NCI-H748 treated with DMSO at 0.1 percent for 48 hours (cell line): ENCODE data around the gene ZSCAN2.

Experiments
- DNase-seq: peaks from one replicate; lab custom pipeline; 2025; lab: John Stamatoyannopoulos, UW

ZSCAN2 gene

DNA sequence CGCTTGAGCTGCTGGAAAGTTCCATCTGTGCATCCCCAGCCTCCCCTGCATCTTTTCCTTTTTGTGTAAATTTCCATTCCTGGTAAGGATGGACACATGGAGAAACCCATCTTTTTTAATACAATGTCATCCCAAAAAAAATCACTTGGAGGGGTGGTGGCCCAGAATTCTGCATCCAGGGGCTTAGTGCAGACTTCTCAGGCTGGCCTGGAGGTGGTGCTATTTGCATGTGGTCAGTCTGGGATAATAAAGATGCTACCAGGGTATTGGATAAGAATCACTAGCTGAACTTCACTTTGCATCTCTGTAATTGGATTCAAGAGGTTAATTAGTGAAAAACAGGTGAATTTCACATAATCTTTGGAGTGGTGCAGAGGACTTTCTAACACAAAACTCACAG is 1.8 kb upstream of the ZSCAN2 start:
- peak; percentile 15 for DNase-seq

DNA sequence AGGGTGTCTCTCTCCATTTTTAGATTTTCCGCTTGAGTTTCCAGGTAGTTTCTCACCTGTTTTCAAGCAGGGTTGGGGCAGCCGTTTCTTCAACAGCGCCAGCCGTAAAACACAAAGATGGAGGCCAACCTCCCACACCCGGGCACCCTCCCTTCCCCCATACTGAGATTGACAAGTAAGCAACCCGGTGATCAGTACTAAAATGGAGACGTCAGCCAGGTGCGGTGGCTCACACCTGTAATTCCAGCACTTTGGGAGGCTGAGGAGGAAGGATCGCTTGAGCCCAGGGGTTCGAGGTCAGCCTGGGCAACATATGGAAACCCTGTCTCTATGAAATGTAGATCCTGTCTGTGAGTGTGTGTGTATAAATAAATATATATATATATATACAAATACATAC is 903 bp upstream of the ZSCAN2 start:
- no peak for DNase-seq

DNA sequence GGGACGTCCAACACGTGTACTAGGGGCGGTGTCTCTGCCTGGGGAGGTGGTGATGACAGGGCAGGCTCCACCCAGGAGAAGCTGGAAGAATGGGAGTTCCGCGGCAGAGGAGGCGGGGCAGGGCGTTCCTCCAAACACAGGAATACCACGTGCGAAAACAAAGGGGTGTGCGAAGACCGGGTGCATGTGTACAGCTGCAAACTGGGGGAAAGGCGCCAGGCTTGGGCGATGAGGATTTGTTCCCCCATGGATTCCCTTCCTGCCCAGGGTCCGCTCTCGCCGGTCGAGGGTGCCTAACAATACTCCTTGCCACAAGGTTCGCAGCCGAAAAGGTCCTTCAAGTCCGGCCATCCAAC is 500 bp upstream of the ZSCAN2 start:
- DNase-seq: peak; percentile 45

DNA sequence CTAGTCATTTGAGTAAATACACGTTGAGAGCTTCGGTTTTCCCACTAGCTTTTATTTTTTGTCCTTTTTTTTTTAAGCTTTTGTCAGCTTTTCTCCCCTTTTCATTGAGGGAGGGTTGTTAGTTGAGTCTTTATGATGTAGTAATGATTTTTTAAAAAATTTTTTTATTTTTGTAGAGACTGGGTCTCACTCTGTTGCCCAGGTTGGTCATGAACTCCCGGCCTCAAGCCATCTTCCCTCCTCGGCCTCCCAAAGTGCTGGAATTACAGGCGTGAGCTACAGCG is 688 bp downstream of the ZSCAN2 start:
- no peak for DNase-seq

DNA sequence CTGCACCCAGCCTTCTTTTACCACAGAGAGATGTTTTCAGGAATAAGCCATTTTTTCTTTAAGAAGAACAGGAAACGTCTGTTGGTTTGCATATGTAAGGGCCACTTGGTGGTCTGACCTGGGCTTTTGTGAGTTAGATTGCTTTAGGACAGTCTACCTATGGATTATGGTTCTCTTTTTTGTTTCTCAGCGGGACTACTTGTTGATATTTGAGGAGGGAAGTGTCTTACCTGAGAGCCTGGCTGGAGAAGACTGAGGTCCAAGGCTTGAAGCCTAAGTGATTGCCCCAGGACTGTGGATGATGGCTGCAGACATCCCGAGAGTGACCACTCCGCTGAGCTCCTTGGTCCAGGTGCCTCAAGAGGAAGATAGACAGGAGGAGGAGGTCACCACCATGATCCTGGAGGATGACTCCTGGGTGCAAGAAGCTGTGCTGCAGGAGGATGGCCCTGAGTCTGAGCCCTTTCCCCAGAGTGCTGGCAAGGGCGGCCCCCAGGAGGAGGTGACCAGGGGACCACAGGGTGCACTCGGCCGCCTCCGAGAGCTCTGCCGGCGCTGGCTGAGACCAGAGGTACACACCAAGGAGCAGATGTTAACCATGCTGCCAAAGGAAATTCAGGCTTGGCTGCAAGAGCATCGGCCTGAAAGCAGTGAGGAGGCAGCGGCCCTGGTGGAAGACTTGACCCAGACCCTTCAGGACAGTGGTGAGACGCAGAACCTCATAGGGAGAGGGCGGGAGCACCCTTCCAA is 3.0 kb downstream of the ZSCAN2 start:
- no peak for DNase-seq

DNA sequence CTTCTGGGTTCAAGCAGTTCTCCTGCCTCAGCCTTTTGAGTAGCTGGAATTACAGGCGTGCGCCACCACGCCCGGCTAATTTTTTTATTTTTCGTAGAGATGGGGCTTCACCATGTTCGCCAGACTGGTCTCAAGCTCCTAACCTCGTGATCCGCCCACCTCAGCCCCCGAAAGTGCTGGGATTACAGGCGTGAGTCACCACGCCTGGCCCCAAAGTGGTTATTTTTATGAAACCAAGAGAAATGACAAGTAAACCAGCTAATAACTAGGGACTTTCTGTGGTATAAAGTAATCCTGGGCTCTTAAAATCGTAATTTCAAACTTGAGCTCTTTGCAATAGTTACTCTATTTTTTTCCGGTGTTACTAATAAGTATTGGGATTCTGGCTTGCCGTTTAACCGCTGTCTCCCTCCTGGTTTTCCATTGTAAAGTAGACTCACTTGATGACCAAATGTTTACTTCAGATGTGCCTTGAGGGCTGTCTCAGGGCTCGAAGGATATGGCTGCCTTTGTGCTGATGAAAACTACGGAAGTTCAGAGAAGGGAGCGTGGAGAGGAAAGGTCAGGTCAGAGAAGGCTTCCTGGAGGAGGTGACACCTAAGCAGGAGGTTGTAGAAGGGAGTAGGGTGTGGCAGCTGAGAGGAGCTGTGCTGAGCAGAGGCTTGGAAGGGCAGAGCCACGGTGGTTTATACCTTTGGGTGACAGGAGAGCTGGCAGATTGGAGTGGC is 4.2 kb downstream of the ZSCAN2 start:
- no peak for DNase-seq

DNA sequence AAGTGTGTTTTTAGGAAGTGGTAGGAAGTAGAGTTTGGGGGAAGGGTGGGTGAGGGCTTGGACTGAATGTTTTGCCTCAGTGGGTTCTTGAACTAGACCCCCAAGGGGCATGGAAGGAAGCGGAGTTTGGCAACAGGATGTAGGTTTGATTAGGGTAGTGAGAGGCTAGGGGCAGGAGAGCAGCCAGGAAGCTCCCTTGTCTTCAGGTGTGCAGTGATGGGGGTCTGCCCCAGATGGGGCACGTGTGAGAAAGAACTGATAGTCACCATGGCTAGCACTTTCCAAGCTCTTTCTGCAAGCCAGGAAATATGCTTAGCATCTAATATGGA is 4.7 kb downstream of the ZSCAN2 start:
- no peak for DNase-seq

DNA sequence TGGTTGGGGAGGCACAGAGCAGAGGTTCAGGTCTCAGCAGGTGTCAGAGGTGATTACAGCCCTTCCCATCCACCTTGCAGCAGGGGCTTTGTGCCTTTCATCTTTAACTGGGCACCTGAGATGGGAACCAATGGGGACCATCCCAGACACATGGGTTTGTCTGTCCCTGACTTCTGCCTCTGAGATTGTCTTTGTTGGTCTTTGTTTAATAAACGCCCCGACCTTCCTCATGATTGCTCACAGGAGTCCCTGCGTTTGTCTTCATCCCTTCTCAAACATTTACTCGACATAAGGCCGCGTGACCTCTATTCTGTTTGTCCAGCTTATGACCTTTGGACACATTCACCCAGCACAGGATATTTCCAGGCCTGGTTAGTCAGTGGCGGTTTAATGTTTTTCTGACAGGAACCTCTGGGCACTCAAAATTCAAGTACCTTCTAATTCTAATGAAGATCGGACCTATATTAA is 5.9 kb downstream of the ZSCAN2 start:
- DNase-seq: no peak

DNA sequence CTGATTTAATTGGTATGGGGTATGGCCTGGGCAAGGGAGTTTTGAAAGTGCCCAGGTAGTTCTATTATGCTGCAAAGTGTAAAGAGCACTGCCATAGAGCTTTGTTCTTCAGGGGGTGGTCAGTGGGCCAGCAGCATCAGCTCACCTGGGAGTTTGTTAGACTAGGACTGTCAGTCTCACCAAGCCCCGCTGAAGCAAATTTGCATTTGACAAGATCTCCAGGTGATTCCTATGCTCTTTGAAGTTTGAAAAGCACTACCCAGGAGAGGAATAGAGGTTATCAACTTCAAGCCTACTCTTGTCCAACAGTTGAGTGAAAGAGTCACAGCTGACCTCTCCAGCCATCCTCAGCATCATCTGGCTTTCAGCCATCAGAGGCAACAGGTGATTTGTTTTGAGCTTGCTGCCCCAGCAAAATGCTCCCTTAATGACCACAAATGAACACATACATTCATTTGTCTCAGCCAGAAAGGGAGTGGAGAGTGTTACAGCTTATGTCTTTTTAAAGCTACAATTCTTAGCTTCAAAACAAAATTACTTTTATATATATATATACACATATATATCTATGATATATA is 8.0 kb downstream of the ZSCAN2 start:
- no peak for DNase-seq

DNA sequence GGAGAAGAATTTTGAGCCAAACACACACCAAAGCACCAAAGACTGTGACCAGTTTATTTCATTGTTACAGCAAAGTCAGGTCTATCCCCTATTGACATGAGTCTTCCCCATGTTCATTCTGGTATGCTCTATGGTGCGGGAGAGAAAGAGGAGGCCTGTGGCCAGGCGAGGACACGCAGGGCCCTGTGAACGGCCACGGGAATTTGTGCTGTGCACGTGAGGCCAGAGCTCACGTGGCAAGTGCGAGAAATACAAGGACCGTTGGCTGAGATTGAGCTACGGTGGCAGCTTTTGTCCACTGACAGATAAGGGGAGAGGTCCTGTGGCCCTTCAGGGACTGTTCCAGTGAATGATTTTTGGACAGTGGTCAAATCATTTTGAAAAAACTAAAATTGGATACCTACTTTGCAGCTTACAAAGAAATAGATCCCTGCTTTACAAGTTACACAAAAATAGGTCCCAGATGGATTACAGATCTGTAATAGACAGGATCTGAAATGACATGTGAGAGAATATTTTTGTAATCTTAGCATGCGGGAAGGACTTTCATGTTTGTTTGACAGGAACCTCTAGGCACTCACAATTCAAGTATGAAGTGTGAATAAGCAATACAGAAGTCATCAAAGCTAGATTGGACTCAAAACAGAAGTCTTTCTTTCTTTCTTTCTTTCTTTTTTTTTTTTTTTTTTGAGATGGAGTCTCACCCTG is 9.2 kb downstream of the ZSCAN2 start:
- no peak for DNase-seq

DNA sequence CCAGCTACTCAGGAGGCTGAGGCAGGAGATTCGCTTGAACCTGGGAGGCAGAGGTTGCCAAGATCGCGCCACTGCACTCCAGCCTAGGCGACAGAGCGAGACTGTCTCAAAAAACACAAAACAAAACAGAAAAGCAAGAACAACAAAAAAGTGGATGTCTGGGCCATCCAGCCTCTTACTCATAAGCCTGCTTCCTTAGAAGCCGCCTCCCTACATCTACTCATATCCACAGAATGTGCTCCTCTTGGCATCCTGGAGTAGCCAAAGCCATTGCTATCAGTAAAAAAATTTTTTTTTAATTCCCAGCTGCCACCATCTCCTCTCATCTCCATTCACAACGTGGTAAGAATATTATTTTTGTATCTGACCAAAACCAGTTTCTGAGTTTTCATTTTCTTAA is 10.8 kb downstream of the ZSCAN2 start:
- no peak for DNase-seq

DNA sequence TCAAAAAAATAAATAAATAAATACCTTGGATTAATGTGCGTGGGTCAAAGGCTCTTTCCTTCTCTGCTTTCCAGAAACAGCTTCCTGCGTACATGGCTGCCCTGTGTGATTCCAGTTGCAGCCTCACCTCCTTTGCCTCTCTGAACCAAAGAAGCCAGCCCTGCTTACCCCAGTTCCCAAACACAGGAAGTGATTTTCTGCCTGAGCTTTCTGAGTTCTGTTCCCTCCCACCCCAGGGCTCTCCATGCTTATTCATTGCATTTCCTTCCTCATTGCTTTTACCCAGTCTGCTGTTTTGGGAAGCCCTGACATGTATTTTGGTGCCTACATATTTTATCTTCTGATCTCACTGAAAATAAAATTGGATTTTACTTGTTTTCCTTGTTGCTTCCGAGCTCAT is 15.4 kb downstream of the ZSCAN2 start:
- DNase-seq: no peak

DNA sequence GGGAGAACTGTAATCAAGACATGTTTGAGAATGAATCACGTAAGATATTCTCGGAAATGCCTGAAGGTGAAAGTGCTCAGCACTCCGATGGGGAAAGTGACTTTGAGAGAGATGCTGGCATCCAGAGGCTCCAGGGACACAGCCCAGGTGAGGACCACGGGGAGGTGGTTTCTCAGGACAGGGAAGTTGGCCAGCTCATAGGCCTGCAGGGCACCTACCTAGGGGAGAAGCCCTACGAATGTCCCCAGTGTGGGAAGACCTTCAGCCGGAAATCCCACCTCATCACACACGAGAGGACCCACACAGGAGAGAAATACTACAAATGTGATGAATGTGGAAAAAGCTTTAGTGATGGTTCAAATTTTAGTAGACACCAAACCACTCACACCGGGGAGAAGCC is 19.8 kb downstream of the ZSCAN2 start:
- DNase-seq: no peak

DNA sequence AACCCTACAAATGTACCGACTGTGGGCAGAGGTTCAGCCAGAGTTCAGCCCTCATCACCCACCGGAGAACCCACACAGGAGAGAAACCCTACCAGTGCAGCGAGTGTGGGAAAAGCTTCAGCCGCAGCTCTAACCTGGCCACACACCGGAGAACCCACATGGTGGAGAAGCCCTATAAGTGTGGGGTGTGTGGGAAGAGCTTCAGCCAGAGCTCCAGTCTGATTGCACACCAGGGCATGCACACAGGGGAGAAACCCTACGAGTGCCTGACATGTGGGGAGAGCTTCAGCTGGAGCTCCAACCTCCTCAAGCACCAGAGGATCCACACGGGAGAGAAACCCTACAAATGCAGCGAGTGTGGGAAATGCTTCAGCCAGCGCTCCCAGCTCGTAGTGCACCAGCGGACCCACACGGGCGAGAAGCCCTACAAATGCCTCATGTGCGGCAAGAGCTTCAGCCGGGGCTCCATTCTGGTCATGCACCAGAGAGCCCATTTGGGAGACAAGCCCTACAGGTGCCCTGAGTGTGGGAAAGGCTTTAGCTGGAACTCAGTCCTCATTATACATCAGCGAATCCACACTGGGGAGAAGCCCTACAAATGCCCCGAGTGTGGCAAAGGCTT is 20.7 kb downstream of the ZSCAN2 start:
- DNase-seq: no peak

DNA sequence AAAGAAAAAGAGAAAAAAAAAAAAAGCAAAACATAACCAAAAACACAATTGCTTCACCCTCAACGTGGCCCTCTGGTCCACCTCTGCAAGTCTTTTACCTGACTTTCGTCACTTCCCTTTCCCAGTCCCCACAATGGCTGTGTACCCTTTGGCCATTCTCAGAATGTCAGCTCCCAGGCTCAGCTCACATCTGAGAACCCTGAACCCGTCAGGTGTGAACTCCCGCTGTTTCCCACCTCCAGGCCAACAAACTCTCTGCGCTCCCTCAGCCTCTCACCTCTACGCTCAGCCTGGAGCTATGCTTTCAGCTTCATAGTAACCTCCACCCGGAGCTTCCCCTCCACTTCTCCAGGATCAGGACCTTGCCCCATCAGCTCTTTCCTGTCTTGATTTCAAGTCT is 23.6 kb downstream of the ZSCAN2 start:
- DNase-seq: no peak

DNA sequence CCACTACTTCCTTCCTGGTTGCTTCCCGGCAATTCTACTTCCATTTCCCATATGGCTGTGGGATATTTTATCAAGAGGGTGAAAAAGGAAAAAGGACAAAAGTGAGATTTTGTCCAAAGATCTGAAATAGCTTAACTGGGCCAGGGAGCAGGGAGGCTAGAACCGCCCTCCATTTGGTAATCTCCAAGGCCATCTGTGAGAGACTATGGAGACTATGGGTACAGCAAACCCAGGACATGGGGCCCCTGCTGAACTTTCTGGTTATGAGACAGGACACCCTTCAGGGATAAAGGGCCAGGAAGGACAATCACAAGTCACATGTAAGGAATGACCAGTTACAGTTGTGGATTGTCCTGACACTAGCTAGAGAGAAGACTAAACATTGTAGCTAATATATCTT is 24.3 kb downstream of the ZSCAN2 start:
- no peak for DNase-seq

DNA sequence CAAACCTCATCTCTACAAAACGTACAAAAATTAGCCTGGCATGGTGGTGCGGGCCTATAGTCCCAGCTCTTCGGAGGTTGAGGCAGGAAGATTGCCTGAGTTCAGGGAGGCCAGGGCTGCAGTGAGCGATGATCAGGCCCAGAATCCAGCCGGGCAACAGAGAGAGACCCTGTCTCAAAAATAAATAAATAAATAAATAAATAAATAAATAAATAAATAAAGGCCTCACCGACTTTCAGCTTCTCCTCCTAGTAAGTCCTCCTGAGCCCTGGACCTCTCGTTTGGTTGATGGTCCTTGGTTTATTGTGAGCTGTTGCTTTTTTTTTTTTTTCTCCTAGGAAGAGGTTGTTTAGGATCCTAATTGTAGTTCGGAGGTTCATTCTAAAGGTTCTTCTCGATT is 28.2 kb downstream of the ZSCAN2 start:
- DNase-seq: no peak

DNA sequence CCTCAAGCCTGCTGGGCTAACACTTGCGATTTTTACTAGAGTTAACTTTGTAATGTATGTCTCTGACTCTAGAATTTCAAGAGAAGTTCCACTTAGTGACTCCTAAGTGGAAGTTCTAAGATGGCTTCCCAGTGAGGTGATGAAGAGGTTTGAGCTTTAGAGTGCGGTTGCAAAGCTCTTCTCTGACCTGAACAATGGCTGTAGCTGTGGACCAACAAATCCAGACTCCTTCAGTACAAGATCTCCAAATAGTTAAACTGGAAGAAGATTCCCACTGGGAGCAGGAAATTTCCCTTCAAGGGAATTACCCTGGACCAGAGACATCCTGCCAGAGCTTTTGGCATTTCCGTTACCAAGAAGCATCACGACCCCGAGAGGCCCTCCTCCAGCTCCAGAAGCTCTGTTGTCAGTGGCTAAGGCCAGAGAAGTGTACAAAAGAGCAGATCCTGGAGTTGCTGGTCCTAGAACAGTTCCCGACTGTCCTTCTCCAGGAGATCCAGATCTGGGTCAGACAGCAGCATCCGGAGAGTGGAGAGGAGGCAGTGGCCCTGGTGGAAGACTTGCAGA is 31.0 kb downstream of the ZSCAN2 start:
- no peak for DNase-seq

DNA sequence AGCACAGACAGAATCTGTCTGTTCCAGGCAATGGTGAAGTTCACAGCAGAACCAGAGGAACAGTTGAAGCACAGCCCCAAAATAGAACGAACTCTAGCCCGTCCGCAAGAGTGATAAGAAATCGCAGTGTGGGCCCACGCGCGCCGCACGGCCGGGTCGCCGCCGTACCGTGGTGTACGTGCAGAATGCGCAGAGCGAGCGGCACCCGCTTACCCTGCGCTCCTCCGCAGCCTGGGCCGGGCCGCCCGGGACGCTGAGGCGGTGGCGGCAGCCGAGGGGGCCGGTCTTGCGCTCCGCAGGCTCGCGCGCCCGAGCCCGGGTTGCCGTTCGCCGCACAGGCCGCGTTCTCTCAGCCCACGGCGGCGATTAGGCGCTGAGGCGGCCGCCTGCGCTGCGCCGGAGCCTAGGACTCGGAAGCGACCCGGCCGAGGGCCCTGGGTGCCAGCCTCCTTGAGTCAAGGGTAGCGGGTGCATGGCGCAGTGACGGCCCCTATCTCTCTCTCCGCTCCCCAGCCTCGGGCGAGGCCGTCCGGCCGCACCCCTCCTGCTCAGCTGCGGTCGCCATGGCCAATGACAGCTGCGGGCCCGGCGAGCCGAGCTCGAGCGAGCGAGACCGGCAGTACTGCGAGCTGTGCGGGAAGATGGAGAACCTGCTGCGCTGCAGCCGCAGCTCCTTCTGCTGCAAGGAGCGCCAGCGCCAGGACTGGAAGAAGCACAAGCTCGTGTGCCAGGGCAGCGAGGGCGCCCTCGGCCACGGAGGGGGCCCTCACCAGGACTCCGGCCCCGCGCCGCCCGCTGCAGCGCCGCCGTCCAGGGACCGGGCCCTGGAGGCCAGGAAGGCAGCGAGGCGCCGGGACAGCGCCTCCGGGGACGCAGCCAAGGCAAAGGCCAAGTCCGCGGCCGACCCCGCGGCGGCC is 32.8 kb downstream of the ZSCAN2 start:
- peak; percentile 5 for DNase-seq

DNA sequence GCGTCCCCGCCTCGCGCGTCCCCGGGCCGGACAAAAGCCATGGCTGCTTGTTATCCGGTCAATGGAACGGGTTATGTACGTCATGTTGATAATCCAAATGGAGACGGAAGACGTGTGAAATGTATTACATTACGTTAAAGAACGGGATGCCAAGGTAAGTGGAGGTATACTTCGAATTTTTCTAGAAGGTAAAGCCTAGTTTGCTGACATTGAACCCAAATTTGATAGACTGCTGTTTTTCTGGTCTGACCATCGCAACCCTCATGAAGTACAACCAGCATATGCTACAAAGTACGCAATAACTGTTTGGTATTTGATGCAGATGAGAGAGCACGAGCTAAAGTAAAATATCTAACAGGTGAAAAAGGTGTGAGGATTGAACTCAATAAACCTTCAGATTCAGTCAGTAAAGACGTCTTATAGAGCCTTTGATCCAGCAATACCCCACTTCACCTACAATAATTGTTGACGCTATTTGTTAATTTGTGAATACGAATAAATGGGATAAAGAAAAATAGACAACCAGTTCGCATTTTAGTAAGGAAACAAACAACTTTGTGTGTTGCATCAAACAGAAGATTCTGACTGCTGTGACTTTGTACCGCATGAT is 33.5 kb downstream of the ZSCAN2 start:
- no peak for DNase-seq

DNA sequence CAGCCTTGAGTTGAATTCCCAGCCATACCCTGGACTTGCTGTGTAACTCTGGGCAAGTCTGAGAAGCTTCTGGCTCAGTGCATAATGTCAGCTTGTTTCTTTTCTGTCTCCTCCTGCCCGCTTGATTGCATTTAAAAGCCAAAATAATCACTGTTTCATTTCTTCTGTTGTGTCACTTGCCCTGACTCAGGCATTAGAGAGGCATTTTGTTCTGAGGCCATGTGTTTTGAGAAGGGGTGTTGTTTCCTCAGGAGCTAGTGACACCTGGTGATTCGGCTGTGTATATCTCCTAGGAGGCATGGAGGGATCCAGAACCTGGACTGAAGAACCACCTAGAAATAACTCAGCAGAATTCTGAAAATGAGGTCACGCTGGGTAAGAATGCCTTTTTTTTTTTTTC is 37.3 kb downstream of the ZSCAN2 start:
- DNase-seq: no peak
